ENCODE data around the gene LCN6.
A peak's percentile ranks its signal among the peaks of the same experiment; 100 is the strongest.

The LCN6 gene

GRCh38 chr9:136743639-136744211 is 4.6 kb downstream of the LCN6 start:
- DNase-seq (ENCODE audit: low spot score) = no peak

DNA sequence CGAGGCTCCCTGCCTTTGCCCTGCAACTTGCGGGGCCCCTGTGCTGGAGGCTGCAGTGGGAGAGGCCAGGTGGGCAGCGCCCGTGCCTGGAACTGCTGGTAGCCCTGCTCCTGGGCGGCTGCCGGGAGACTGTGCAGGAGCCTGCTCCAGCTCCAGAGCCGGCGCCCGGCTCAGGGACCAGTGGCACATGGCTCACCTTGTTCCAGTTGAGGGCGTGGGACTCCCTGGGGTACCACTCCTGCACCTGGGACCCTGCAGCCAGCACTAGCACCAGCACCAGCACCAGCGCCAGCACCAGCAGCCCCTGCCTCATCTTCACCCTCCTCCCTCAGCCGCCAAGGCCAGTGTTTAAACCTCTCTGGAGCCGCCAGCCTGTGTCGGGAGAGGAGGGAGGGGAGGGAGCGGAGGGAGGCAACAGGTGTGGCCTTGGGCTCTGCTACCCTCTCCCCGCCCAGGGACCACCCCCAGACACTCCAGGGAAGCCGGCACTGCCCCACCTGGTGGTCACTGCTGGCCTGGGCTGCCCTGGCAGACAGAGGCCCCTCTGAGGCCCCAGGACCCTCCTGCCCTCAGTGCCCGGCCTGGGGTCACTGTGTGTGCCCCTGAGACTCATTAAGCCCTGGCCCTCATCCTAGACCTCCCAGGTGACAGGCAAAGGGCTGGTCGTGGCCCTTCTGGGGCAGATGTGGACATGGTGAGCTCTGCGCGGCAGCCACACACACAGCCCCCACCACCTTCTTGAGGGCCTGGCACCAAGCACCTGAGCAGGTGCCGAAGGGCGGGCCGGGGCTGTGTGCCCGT is 5.5 kb downstream of the LCN6 start, which contains the start of gene LCN10:
TSS of gene LCN10 (minus strand) at position 350 of the 801 bp plus-strand sequence. CDS start at position 313, 37 bp downstream.
- DNase-seq (ENCODE audit: low spot score) = no peak

GRCh38 chr9:136741883-136742571 is 6.3 kb downstream of the LCN6 start:
- DNase-seq (ENCODE audit: low spot score) = no peak

DNA sequence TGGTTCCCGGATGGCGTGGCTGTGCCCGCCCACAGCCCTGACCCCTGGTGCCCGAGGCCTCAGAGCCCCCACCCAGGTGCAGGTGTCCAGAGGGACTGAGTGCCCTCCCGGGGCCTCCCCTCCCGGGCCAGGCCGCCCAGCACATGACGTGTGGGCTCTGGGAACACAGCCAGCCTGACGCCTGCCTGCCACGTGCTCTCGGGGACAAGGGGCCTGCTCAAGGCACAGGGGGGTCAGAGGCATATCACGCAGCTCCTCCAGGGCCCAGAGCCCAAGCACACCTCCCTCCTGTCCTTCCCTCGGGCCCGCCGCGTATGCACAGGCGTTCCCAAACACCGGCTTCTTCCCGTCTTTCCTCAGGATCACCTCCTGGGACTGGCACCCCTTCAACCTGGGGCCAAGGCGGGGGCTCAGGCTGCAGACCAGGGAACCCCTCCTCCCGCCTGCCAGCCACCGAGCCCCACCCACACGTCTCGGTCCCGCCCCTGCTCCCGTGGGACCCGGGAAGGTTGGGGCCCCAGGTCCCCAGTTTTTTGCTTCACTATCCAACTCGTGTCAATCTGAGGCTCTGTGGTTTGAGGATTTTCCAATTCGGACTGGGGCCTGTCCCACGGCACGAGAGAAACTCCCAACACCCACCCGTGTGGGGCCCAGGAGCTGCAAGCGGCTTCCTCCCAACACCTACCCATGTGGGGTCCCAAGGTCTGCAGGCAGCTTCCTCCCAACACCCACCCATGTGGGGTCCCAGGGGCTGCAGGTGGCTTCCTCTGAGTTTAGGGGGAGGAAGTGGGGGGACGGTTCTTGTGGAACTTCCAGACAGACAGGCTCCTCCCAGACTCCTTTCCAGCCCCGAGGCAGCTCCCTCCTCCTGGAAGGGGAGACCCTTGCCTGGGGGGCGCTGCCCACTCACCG is 7.1 kb downstream of the LCN6 start:
- peak; percentile 51 for DNase-seq (ENCODE audit: low spot score)

GRCh38 chr9:136740491-136740890 is 7.8 kb downstream of the LCN6 start:
- DNase-seq (ENCODE audit: low spot score) = no peak

DNA sequence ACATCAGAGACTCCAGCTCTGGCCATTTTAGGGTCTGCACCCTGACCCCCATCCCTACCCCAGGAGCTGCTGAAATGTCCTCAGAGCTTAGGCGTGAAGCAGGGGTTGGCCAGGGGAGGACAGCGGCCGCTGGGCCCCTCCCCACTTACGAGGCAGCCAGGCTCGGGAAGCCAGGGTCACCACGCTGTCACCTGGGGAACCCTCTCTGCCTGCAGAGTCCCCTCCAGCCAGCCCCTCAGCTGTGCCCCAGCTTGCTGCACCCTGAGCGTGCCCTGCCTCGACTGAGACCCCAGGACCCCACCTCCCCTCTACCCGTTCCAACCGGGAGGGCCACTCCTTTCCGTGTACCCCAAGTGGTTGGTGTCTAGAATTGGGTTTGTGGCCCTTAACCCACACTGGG is 8.3 kb downstream of the LCN6 start:
- no peak for DNase-seq (ENCODE audit: low spot score)

DNA sequence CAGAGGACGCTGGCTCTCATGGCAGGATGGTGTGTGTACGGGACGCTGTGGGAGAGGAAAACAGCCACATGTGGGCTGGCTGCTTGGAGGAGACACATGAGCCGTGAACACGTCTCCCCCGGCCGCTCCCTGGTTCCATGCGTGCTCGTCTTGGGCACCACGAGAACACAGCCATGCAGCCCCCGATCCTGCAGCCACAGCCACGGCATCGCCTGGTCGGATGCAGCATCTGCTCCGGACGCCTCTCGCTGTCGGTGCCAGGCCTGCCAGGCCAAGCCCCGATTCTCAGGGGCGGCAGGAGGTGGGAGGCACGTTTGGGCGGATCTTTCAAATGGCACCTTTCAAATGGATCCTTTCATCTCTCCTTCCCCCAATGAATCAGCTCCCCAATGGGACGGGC is 8.8 kb downstream of the LCN6 start:
- no peak for DNase-seq (ENCODE audit: low spot score)

DNA sequence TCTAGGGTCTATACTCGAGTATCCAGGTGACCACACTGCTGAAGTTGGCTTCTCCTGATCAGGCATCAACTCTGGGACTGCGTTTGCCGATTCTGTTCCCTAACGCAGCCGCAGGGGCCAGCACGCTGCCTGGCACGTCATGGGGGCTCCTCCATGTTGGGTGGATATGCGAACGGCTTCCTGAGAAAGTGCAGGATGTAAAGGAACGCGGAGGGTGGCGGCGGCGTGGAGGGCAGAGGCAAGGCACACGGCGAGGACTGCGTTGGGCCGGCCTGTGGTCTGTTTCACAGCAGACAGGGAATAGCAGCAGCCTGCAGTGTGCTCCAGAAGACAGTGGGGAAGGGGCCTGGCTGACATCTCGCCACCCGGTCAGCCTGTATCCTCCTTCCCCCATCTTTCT is 9.4 kb downstream of the LCN6 start:
- DNase-seq (ENCODE audit: low spot score) = no peak

- DNase-seq (ENCODE audit: low spot score) = no peak
Observed at GRCh38 chr9:136735812-136736480, 12.4 kb downstream of the LCN6 start.

- DNase-seq (ENCODE audit: low spot score) = no peak
Observed at GRCh38 chr9:136734837-136735496, 13.4 kb downstream of the LCN6 start.

DNA sequence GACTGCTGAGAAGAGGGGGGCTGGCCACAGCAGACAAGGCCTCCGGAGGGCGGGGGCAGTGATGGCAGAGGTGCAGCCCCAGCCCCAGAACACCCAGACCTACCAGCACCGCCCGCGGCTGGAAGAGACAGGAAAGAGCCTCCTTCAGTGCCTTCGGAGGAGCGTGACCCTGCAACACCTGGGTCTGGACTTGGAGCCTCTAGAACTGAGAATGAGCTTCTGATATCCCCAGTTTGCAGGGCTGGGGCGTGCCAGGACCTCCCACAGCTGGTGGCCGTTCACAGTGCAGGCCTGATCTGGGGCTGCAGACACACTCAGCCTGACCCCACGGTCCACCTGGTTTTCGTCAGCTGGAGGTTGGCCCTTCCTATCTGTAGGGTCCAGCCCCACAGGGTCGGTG is 14.7 kb downstream of the LCN6 start:
- no peak for DNase-seq (ENCODE audit: low spot score)

DNA sequence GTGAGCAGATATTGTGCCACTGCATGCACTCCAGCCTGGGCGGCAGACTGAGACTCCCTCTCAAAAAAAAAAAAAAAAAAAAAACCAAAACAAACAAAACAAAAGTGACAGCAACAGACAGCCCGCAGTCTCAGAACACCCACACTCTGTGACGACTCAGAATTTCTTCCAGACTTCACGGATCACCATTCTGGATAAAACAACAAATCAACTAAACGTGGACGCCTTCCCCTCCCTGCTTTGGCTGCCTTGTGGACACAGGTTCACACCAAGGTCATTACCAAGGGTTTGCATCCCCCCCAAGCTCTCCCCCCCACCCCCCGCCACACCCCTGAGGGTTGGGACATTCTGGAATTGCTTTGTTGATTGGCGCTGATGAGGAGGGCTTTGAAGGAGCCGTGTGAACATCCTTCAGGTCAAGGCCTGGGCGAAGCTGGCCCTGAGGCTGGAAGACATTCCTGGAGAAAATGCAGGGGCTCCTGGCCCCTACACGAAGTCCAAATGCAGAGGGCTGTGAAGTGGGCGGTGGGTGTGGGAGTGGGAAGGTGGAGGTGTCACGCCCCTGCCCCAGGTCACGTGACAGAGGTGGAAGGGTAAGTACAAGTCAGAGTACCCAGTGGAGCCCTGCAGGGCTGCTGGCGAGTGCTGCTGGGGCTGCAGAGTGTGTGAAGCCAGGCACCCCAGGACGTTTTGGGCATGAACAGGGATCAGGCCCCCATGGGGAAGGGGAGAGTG is 15.7 kb downstream of the LCN6 start:
- no peak for DNase-seq (ENCODE audit: low spot score)

- DNase-seq (ENCODE audit: low spot score) = no peak
Observed at GRCh38 chr9:136729926-136730325, 18.4 kb downstream of the LCN6 start.

DNA sequence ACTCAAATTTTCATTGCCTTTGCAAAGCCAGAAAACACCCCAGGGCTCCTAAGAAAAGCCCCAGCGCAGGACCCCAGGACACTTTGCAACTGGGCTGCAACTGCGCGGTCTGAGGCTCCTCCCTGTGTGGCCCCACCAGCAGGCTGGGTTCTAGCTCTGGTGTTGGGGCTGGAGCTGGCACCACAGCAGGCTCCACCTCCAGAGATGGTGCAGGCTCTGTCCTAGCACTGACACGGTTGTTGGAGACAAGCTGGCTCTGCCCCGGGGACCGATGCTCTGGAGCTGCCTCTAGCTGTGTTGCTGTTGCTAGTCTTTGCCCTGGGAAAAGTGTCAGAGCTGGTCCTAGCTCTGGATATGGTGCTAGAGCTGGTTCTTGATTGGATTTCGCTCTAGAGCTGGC is 19.2 kb downstream of the LCN6 start:
- DNase-seq (ENCODE audit: low spot score) = no peak

DNA sequence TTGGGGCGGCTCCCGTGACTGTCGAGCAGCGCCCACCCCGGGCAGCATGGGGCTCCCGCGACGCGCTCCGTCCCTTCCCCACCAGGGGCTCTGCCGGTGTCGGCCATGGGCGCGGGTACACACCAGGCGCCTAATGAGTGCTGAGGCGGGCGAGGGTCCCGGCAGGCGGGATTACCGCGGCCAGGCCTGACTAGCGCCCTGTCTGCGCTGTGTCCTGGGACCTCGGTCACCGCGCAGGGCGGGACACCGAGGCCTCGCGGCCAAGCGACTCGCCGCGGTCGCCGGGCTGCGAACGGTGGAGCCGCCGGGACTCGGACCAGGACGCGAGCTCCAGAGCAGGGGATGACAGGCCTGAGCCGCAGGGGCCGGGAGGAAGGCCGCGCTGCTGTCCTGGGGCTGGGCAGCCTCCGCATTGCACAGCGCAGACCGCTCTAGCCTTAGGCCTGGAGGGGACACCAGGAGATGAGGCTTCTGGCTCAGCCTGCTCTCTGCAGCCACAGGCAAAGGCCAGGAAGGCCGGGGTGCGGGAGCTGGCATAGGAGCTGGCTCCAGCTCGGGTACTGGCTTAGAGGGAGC is 19.7 kb downstream of the LCN6 start:
- DNase-seq (ENCODE audit: low spot score) = peak; percentile 67

DNA sequence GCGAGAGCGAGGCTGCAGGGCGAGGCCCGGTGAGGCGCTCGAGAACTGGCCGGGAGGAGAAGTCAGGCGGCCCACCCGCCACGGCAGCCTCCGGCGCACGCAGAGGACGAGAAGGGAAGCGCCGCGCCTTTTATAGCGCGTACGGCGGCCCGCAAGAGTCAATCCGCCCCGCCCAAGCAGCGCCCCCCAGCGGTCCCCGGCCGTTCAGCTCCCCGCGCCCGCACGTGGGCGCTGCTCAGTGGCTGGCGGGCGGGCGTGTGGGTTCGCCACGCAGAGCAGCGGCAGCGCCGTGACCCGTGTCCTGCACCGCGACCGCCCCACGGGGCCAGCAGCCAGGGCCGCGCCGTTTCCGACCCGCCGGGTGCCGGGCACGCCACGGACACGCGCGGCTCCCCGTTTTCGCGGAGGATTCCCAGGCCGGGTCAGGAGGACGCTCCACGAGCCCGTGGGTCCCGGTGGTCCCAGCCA is 20.2 kb downstream of the LCN6 start:
- DNase-seq (ENCODE audit: low spot score) = peak; percentile 97

- DNase-seq (ENCODE audit: low spot score) = peak; percentile 46
Observed at GRCh38 chr9:136726631-136727191, 21.6 kb downstream of the LCN6 start.

DNA sequence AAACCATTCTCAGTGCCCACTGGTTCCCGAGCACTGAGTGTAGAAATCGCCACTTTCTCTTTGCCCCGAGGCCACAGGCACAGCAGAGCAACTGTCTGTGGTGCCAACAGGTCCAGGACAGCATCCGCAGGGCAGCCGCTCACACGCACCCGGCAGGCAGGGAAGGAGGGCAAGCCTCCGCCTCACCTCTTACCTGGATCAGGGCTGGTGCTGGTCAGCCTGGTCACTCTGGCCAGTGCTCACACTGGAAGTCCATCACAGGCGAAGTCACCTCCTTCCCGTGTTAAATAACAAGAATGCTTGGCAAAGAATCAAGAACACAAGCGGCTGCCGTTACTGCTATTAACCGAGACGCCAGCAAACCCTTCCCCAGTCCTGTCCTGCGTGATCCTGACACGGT is 22.2 kb downstream of the LCN6 start:
- DNase-seq (ENCODE audit: low spot score) = no peak

DNA sequence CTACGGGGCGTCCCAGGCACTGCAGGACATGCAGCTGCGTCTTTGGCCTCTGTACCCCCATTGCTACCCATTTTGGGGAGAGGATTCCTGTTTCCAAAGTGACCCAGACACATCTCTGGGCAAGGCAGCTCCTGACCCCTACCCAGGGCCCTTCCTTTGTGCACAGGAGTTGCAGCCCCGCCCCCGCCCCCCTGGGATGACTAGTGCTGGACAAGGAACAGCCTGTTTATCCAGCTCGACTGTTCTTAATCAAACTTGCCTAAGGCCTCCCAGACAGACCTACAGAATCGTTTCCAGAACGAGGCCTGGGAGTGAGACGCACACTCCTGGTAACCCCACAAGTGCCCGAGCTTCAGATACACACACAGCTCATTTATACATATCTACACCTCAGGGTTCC is 22.7 kb downstream of the LCN6 start:
- DNase-seq (ENCODE audit: low spot score) = peak; percentile 46

Data from AG08395 (cell line).